Panc1 (cell line): ENCODE results near the gene GNAI1. TPM values are rescaled to one million over a fixed set of nuclear protein-coding genes. Genes with fewer than 3 reads are reported as not detected.

ENCODE experiments used
- ATAC-seq: fragments of 200-7000 bp; cut with Tn5 transposase; 2 replicates; pipeline ENCODE4 v1.9.1; 2020; ENCODE audit warnings: mild to moderate bottlenecking, moderate library complexity
- BruUV-seq: library from RNA; stranded (reverse); fragments of 400-500 nt; replicated peaks from 2 replicates; lab custom pipeline; 2021; lab: Mats Ljungman, UMichigan
- CTCF ChIA-PET: fragments of 300-600 bp; sonication (Branson Sonifier 250); formaldehyde crosslinking; loops from one replicate; lab custom pipeline; 2022; ENCODE audit warnings: antibody characterized with exemption; lab: Charles Lee
- POLR2A ChIA-PET: fragments of 300-600 bp; sonication (Branson Sonifier 250); formaldehyde crosslinking; loops from one replicate; lab custom pipeline; 2022; ENCODE audit warnings: antibody characterized with exemption; lab: Charles Lee
- DNase-seq: peaks from one replicate; pipeline ENCODE4 v3.0.0-alpha.2; 2010; ENCODE audit warnings: low read depth, low spot score
- H3K27ac ChIP-seq: 2 replicates; pipeline ENCODE4 v1.5.1; 2011; ENCODE audit warnings: mild to moderate bottlenecking, low read length, inconsistent platforms
- H3K27me3 ChIP-seq: fragments of 200-500 bp; sonication (Bioruptor generic); 2 replicates; pipeline ENCODE4 v1.6.0; 2014; ENCODE audit warnings: low read length, inconsistent platforms; ENCODE audit not compliant: control insufficient read depth, insufficient read depth
- H3K36me3 ChIP-seq: fragments of 200-500 bp; sonication (Bioruptor generic); 2 replicates; pipeline ENCODE4 v1.5.1; 2014; ENCODE audit warnings: inconsistent platforms, mild to moderate bottlenecking, low read length, moderate library complexity; ENCODE audit not compliant: control insufficient read depth, insufficient read depth
- H3K4me1 ChIP-seq: 2 replicates; pipeline ENCODE4 v1.5.1; 2011; ENCODE audit warnings: inconsistent platforms, mild to moderate bottlenecking, low read length, moderate library complexity; ENCODE audit not compliant: control insufficient read depth, insufficient read depth
- H3K4me3 ChIP-seq, 2 experiments: 2 replicates each; pipeline ENCODE4 v1.5.1; 2011 to 2012; ENCODE audit warnings: low read depth in 2 of 2, low read length in 2 of 2, mild to moderate bottlenecking in 2 of 2, inconsistent platforms in 1 of 2, moderate library complexity in 1 of 2
- H3K9me3 ChIP-seq: fragments of 200-500 bp; sonication (Bioruptor generic); 2 replicates; pipeline ENCODE4 v1.5.1; 2014; ENCODE audit warnings: low read depth, mild to moderate bottlenecking, inconsistent platforms, low read length, moderate library complexity; ENCODE audit not compliant: control insufficient read depth, insufficient read depth
- CTCF ChIP-seq: fragments of 450-650 bp; IDR thresholded peaks from 2 replicates; pipeline ENCODE4 v1.5.1; 2017; ENCODE audit warnings: mild to moderate bottlenecking
- POLR2AphosphoS5 ChIP-seq: IDR thresholded peaks from 2 replicates; pipeline ENCODE4 v1.6.1; 2012; ENCODE audit warnings: mild to moderate bottlenecking, low read depth, low read length, moderate library complexity
- REST ChIP-seq, 2 experiments: IDR thresholded peaks; 2 replicates each; pipeline ENCODE4 v1.6.1; 2011 to 2012; ENCODE audit warnings: low read depth in 2 of 2, control low read depth in 1 of 2, low read length in 1 of 2, mild to moderate bottlenecking in 1 of 2, moderate library complexity in 1 of 2; ENCODE audit not compliant: insufficient read depth in 1 of 2
- SIN3A ChIP-seq: IDR thresholded peaks from 2 replicates; pipeline ENCODE4 v1.6.1; 2012; ENCODE audit warnings: low read depth, mild to moderate bottlenecking, low read length, moderate library complexity, borderline replicate concordance; ENCODE audit not compliant: insufficient read depth
- TCF7L2 ChIP-seq: IDR thresholded peaks from 2 replicates; pipeline ENCODE4 v1.6.1; 2011; ENCODE audit warnings: mild to moderate bottlenecking, low read depth, low read length, inconsistent platforms
- in situ Hi-C: cut with HindIII; loops from 2 replicates; pipeline ENCODE4 v1.10.0; 2016; ENCODE audit warnings: low sequenced_read_pairs, low pct_unique_long_range_greater_than_20kb
- intact Hi-C: fragments of 100-400 bp; cut with micrococcal nuclease; formaldehyde crosslinking; loops from one replicate; pipeline ENCODE4 v1.10.0; 2022; ENCODE audit not compliant: unreplicated experiment
- total RNA-seq: library from RNA; stranded (reverse); gene quantifications from one replicate; pipeline ENCODE4 v1.2.1, GENCODE V29; 2021; ENCODE audit not compliant: unreplicated experiment

Gene GNAI1
- total RNA-seq, 1 experiment from 2014 or later = 19.2 TPM

- peaks cover 35% of the 10 kb centered on the region for H3K4me1 ChIP-seq
- no peak for TF ChIP-seq TCF7L2
- no peak for TF ChIP-seq CTCF
- TF ChIP-seq SIN3A = no peak
- TF ChIP-seq REST (IDR thresholded peaks at IDR 0.05; ENCODE audit: insufficient read depth in 1 of 2, low read depth in 2 of 2, low read length in 1 of 2) = no peak
- no peak for TF ChIP-seq POLR2AphosphoS5
- no peaks in the 10 kb centered on the region for H3K27me3 ChIP-seq
- H3K9me3 ChIP-seq = no peaks in the 10 kb centered on the region
- no peak overlapping the region for H3K4me3 ChIP-seq
- ChIA-PET POLR2A (interaction anchor here (0.6 kb wide), 1 partner anchor 238 kb away, joined by 3 read pairs; no protein-coding TSS in a partner anchor), CTCF (interaction anchor here (0.7 kb wide), 1 partner anchor 218 kb away, joined by 3 read pairs; no protein-coding TSS in a partner anchor)
- BruUV-seq = no TSS peak
- ATAC-seq (no peak), DNase-seq (no peak)
- peak overlapping the region; percentile 29; the same call in 1 of the 2 replicates for H3K27ac ChIP-seq
- intact Hi-C loops (no loop called here), in situ Hi-C loops (no loop called here)
- H3K36me3 ChIP-seq = no peaks in the 10 kb centered on the region
These were observed 13.1 kb downstream of the GNAI1 start for GRCh38 chr7:80147543-80148391.

GRCh38 chr7:80150611-80151273, 16.1 kb downstream of the GNAI1 start:
- CTCF ChIA-PET = interaction anchor here (0.7 kb wide), 1 partner anchor 697 kb away, joined by 3 read pairs; the partner anchor contains the start of gene MAGI2
- Histone ChIP-seq H3K36me3 (no peaks in the 10 kb centered on the region), H3K27ac (no peak overlapping the region), H3K9me3 (no peaks in the 10 kb centered on the region), H3K4me3 (no peak overlapping the region), H3K27me3 (no peaks in the 10 kb centered on the region), H3K4me1 (peaks cover 41% of the 10 kb centered on the region)
- no peak for ATAC-seq
- BruUV-seq = no TSS peak
- TF ChIP-seq CTCF (no peak), POLR2AphosphoS5 (no peak)
- DNase-seq = no peak
- in situ Hi-C loops (no loop called here), intact Hi-C loops (no loop called here)
- POLR2A ChIA-PET = no interaction called here
